HG02870 (cell line): ENCODE data around the gene DNAJB12.
"Not testable (repeated sequence)": the region's sequence is repeated elsewhere in the genome, so short reads cannot be mapped to it uniquely, and the experiment has no call there.

Source experiments
- ATAC-seq: cut with Tn5 transposase; IDR thresholded peaks from one replicate; pipeline ENCODE4 v1.9.1; 2021; ENCODE audit warnings: mild to moderate bottlenecking, moderate library complexity; ENCODE audit not compliant: unreplicated experiment

The DNAJB12 gene

DNA sequence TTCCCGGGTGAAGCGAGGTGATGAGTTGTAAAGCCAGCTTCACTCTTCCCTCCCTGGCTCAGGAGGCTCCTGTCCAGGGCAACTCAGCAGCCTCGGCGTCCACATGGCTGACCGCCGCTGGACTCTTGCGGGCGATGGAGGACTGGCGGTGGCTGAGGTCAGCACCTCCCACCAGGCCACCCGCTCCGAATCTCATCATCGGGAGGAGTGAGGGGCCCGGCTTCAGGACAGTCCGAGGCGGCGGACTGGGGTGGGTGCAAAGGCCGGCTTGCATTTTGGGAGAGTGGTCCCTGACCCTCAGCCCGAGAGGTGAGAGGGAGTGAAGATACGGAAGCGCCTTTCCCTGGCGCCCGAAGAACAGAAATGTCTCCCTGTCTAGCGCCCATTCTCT lies 759 bp downstream of the DNAJB12 start:
- ATAC-seq, result no peak

DNA sequence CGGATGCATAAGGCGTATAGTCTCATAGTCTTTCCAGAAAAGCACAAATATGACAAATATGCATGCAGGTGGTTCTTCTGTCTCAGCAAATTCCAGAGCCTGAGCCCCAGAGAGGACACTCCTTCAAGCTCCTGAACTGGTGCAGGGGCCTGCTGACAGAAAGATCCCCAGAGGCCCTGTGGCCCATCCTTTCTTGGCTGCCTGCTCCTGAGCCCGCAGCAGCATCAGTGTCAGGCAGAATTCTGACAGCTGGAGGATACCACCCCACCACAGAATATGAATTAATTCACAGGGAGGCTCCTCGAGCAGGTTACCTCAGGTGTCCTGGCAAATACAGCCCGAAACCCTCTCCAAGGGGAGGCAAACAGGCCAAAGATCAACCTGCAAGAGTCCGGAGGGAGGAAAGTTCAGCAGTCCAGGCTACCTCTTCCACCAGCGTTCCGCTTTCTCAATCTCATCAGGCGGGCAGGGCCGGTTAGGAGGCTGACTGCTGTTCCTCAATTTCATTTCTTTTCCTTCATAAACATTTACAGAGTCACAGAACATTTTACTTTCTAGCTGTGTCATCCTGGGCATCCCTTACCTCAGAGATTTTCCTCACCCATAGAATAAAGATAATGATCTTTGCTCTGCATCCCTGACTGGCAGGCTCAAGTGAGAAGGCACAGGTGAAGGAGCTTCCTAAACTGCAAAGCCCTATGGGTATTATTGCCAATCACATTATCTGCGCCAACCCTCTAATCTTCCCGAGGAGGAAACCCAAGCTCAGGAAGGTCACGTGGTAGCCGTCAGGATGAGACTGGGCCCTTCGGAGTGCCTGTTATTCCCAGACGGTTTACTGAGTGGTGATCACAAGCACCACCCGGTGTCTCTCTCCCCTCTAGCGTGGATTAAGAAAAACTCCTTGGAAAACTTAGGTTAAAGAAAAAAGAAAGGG lies 1.4 kb downstream of the DNAJB12 start:
- ATAC-seq, result no peak

DNA sequence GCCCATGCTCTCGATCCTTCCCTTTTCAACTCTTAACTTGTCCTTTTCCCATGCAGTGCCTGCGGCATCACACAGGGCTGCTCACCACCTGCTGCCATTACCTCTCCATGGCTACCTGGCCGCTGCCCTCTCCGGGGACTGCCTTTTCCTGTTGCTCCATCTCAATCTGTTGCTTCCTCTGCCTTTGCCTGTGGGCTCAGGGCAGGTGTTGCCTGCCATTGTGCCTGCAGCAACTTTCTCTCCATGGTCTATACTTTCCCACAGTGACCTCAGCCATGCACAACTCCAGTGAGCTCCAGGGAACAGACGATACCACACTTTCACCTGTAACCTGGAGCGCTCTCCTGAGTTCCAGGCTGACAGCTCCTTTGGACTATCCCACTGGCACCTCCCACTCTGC lies 3.2 kb downstream of the DNAJB12 start:
- no peak for ATAC-seq

DNA sequence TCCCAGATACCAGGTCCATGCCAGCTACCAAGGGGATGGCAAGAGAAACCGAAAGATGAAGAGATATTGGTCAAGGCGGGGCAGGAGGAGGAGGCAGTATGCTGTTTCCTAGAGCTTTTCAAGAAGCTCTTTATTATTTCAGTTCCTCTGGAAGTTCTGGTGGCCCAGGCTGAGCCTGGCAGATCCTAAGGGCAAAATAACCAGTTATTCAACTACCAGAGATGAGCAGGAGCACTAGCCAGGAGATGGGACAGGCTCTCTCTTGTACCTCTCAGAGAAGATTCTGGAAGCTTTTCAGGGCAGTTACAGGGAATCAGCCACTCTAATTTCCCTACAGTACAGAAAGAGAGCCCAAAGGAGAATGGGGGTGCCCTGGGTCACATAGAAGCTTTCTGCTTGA lies 5.3 kb downstream of the DNAJB12 start:
- no peak for ATAC-seq

DNA sequence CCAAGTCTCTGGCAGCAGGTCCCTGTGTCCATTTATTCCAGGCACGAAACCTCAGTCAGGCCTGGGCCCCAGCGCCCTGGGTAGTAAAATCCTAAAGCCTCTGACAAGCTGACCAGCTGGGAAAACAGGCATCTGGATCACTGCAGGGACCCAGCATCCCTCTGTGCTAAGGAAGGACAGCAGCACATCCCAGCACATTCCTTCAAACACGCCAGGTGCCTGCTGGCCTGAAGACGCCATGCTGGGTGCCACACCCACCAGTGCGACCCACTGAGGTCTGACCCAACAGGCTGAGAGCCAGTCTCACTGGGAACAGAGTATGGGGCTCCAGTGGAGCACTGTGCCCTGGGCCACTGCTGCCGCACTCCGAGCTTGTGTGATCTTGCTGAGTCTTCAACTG lies 6.4 kb downstream of the DNAJB12 start:
- no peak for ATAC-seq

DNA sequence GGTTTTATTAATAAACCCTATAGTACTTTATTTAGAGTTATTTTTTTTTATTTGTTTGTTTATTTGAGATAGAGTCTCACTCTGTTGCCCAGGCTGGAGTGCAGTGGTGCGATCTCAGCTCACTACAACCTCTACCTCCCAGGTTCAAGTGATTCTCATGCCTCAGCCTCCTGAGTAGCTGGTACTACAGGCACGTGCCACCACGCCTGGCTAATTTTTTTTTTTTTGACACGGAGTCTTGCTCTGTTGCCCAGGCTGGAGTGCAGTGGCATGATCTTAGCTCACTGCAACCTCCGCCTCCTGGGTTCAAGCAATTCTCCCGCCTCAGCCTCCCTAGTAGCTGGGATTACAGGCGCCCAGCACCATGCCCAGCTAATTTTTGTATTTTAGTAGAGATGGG lies 8.6 kb downstream of the DNAJB12 start:
- ATAC-seq, result not testable (repeated sequence)

DNA sequence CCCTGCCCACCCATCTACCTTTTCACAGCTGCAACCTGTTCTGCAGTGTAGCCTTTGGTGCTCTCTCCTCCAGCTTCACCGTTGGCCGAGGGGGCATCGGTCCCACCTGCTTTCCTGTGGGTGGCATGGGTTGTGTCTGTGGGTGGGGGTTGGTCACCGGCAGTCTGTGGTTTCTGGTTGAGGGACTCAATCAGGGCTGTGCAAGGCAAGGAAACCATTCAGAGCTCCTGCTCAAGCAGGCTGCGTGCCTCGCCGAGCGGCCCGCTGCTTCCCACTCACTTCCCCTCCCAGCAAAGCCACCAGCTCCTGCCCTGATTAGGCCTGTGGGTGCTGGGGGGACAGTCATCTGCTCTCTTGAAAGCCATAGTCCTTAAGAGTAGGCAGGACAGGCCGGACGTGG lies 9.8 kb downstream of the DNAJB12 start:
- no peak for ATAC-seq

DNA sequence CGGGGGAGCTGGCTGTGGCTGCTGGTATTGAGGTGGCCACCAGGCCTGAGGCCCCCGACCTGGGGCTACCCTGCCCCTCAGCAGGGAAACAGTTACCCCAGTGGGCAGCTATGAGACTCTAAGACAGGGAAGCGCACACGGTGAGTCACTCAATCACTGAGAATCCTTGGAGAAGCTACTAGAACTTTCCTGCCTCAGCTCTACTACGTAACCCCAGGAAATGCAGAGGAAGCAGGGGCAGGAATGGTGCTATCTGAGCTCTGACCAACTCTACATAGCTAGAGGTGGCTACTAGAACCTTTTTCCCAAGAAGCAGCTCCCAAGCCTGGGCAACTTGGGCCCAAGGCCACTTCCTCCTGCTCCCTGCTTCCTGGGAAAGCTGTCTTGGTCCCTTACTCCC lies 11.8 kb downstream of the DNAJB12 start:
- ATAC-seq, result no peak

DNA sequence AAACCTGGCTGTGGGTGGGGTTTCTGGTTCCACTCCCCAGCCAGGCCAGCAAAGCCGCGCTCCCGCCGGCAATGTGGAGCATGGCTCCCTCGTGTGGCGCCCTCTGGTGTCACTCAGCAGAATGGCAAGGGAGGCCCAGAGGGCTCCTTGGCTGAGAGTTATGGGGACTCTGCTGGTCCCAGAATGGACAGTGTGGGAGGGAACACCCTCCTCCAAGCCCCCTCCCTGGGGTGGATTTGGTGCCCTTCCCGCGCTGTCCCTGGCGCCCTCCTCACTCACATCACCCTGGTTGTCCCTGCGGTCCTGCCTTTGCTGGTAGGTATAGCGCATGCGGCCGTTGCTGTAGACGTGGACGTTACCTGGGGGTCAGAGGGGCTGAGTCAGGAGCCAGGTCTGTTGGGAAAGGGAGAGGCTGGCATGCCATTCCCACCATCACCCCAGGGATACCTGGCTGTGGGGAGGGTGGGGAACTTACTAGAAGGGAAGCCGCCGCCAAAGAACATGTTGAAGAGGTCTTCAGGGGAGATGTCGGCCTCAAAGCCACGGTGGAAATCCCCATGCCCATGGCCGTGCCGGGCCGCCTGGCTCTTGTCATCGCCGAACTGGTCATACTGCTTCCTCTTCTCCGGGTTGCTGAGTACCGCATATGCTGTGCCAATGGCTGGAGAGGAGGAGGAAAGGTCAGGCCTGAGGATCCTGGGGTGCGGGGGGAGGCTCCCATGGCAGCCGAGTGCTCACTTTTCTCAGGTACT lies 14.0 kb downstream of the DNAJB12 start:
- ATAC-seq, result no peak

DNA sequence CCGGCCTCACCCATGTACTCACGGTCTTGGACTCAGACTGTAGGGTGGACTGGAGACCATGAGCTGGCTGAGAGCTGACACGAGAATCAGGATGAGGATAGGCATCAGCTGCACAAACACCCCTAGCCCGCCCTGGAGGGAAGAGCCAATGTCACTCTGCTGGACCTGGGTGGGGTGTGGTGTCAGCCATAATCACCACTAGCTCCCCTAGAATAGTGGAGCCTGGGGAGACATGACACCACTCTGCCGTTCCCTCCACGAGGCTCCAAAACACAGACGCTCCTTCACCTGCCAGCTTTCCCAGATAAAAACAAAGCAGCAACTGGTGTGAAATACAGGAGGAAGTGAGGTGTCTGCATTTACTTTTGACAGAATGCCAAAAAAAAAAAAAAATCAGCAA lies 16.5 kb downstream of the DNAJB12 start:
- no peak for ATAC-seq

DNA sequence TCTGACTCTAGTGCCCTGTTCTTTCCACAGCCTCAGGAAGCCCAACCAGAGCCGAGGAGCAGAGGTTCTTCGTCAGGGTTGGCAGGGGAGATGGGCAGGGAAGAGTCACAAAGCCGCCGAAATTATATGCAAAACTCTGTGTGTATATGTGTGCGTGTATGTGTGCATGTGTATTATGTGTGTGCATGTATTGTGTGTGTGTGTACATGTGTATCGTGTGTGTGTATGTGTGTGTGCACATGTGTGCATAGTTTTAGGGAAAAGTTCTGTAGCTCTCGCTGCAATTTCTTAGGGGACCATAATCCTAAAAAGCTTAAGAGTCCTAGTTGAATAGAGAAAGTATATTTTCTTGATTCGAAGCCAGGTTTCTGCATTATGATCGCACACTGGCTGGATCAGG lies 17.0 kb downstream of the DNAJB12 start:
- ATAC-seq, result no peak

DNA sequence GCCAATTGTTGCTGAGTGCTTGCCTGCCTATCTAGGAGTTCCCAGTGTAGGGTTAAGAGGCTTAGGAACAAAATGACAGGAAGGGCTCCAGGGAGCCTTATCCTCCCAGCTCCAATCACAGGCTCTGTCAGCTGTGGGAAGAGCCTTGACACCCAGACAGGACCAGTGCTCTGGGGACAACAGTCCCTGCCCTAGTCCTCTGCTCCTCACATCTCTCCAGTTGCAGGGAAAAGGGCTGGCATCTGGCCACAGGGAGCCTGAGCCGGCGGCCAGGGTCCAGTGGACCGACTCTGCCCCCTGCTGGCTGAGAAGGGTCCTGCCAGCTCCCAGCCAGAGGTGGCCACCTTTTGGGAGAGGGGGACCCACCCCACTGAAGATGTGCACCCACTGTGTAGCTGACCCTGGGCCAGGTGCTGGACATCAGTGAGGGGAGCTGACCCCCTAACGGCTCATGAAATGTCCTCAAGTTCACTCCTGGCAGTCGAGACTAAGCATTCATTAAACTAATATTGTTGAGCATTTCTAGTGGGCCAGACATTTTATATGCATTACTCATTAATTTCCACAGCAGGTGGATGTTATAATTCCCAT lies 17.6 kb downstream of the DNAJB12 start:
- ATAC-seq, result no peak

DNA sequence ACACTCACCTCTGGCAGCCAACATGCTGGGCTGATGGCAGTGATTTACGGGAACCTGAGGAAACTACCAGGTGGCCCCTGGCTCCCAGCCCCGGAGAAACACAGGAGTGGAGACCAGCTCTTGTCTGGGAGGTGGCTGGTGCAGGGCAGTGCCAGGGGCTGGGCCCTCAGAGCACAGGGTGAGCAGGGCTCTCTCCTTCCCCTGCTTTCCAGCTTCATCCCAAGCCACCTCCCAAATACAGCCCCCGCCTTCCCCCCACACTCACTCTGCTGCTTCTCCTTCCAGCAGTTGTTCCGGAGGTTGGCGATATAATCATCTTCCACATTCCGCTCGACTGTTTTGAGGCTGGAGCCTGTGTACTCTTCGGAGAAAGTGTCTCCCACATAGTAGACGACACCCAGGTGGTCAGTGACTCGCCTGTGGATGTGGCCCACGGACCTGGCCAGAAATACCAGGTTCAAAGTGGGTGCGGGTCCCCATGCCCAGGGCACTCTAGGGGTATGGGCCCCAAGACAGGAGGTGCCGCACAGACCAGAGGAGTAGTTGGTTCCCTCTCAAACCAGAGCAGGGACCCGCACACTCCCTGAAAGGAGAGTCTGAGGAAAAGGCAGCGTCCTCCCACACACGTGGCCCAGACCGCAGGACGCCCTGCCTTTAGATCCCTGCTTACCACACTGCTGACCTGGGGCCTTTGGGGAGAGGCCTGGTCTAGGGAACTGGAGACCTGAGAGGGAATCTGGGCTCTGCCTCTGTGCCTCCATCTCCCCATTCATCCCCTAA lies 18.3 kb downstream of the DNAJB12 start:
- no peak for ATAC-seq

DNA sequence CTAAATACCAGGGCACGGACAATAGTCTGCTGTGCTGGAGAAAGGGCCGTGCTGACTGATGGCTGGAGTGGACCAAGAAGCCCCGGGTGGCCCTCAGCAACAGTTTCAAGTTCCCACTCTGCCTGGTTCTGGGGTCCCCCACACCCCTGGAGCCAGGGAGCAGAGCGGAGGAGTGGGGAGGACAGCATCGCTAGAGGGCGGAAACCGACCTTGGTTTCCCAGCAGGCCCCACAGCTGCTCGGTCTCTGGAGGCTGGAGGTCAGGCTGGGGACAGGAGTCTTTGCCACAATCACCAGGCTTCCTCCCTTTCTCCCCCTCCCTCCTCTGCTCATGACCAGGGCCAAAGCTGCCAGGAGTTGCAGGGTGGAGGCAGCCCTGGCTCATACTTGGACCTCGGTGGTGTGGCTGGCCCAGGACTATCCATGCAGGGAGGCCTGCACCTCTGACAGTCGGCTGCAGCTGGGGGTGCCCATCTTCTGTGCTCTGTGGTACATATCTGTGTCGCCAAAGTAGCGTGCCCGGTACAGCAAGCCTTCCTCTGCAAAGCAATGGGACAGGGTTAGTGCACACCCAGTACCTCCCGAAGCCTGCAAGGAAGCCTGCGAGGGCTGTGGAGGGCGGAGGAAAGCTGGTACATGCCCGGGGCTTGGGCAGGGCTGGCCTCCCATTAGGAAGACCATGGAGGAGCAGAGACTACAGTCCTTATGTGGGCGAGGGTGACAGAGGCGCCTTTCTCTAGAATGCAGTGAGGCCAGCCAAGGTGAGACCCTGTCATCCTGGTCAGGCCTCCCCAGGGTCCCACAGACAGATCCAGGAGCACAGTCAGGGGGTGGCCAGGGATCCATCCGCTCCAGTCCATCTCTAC lies 19.1 kb downstream of the DNAJB12 start:
- ATAC-seq, result peak; percentile 36

DNA sequence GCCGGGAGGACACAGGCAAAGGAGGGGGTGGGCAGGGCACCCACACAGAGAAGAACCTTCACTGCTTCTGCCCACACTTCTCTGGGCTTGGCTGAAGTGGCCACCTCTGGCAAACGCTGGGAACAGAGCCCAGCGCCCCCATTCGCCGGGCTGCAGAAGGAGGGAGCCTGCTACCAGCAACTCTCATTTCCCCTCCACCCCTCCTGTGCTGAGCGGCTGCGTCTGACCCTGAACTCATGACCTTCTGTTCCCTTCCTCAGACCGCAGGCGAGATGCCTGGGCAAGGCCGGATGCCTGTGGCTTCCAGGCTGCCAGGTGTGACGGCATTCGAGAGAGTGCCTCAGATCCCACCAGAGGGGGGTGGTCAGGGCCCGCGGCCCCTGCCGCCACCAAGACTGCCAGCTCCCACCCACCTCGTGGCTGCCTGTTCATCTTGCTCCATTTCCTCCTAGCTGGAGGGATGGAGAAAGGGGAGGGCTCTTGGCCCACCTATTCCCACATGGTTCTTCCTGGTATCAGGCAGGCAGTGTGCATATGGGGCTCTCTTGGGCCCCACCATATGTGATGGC lies 19.8 kb downstream of the DNAJB12 start:
- ATAC-seq, result peak; percentile 63

DNA sequence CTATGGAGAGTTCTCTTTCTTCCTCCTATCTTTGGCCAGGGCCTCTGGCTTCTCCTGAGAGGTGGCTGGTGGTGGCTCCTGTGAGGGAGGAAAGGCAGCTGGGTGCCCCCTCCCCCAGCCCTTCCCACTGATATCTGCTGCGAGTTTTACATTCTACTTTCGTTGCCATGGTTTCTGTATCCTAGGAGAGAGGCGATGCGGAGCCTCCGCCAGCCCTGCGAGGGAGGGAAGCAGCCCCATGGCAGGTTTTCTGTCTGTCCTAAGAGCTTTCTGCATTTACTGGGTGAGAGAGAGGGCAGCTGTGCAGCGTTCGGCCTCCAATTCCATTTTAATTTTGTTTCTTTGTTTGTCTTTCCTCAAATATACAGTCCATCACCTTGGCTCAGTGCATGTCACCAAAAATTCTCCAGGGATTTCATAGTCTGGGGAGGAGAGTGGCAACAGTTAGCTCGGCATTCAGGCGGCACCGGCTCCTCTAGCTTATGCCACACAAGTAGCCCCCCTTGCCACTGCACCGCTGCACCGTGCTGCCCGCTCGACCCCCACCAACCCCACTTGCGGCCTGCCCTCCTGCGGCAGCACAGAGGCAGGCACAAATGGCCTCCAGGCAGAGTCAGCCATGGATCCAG lies 20.4 kb downstream of the DNAJB12 start:
- ATAC-seq, result no peak

DNA sequence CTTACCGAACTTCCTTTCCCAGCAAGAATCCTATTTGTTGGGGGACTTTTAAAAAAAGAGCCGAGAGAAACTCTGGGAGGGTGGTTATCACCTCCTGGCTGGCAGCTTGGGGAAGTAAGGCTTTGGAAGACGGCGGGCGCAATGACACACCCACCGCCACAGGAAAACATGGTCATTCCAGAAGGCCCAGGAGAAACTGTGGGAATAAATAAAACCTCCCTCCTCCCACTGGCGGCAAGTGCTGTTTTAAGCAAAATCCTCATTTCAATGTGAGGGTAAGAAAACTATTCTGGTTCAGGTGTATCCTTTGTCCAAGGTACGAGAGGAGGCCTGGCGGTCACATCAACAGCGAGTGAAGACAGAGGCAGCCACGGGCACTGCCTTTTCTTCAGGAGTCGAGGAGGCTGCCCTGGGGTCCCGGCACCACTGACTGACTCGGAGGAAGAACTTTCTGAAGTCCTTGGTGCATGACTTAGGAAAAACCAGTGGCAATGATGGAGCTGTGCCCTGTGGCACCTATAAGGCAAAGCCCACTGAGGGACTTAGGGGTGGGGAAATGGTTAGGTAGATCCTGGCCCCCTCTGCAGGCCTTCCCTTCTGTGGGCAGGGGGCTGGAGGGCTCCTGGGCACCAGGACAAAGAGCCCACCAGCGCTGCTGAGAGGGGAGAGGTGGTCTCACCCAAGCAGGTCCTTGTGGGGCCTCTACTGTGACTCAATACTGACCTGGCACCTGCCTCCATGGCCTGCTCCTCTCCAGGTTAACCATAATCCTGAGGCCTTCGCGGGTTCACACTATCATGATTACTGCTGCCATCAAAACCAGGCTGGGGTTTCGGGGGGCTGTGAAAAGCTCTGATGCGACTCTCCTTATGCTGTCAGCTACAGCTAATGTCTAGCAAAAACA lies 21.4 kb downstream of the DNAJB12 start:
- no peak for ATAC-seq

DNA sequence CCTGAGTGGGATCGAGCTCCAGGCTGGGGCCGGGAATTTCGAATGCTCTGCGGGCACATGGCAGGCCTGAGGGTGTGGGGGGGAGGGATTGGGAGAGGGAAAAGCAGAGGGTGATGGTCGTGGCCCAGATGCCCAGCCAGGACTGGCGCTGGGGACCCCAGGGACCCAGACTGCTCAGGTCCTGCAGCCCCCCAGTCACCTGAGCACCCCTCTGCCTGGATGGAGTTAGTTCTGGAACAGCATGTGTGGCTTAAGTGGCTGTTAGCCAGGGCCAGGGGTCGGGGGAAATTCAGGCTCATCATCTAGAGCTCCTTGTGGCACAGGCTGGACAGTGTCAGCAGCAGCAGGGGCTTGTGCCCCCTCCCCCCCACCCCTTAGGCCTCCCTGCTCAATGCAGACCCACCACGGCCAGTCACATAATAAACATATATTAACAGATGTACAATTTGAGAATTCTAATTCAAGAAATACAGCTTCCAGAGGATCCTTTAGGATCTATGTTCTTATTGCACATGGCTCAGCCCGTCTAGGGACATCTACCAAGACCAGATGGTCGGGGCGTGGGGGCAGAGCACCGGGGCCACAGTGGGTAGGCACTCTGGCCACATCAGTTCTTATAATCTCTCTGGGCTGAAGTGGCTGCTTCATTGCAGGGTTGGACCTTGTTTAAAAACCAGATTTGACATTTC lies 22.2 kb downstream of the DNAJB12 start:
- no peak for ATAC-seq
